Upper lobe of right lung (tissue), 1 donor: ENCODE measurements around the gene CELSR1. TPM values are rescaled to one million over a fixed set of nuclear protein-coding genes. Genes with fewer than 3 reads are reported as not detected.

Experiments used
- ATAC-seq: fragments of 200-7000 bp; cut with Tn5 transposase; one replicate; pipeline ENCODE4 v1.9.1; 2020; ENCODE audit warnings: mild to moderate bottlenecking, moderate library complexity
- DNase-seq: peaks from one replicate; pipeline ENCODE4 v3.0.0-alpha.2; 2020
- H3K27ac ChIP-seq: fragments of 200-600 bp; one replicate; pipeline ENCODE4 v1.8.0; 2022
- H3K27me3 ChIP-seq: fragments of 200-600 bp; one replicate; pipeline ENCODE4 v1.8.0; 2022; ENCODE audit warnings: mild to moderate bottlenecking
- H3K36me3 ChIP-seq: fragments of 200-600 bp; one replicate; pipeline ENCODE4 v1.8.0; 2022
- H3K4me1 ChIP-seq: fragments of 200-600 bp; one replicate; pipeline ENCODE4 v1.8.0; 2022
- H3K4me3 ChIP-seq: fragments of 200-600 bp; one replicate; pipeline ENCODE4 v1.8.0; 2022; ENCODE audit warnings: mild to moderate bottlenecking
- H3K9me3 ChIP-seq: fragments of 200-600 bp; one replicate; pipeline ENCODE4 v1.8.0; 2022
- CTCF ChIP-seq: fragments of 200-600 bp; IDR thresholded peaks from one replicate; pipeline ENCODE4 v1.8.0; 2022; ENCODE audit warnings: antibody characterized with exemption
- intact Hi-C: fragments of 100-400 bp; cut with DNase I; formaldehyde crosslinking; loops from one replicate; pipeline ENCODE4 v1.11.0; 2022
- total RNA-seq: library from RNA; stranded (reverse); fragmentation: NEBNext Ultra II Directional; extraction: Animal tissue kit (Norgen Biotek cat#: 25700); gene quantifications from one replicate; pipeline ENCODE4 v1.2.1, GENCODE V29; 2021
- donor health status: DM: no; HTN: yes; CAD: no; lungs with severe emphysema.

The CELSR1 gene
- total RNA-seq, 1 donor from 2014 or later = 53.5 TPM

GRCh38 chr22:46585340-46586122 is 48.1 kb upstream of the CELSR1 start:
- intact Hi-C loops = no loop called here
- H3K36me3 ChIP-seq = no peaks in the 10 kb centered on the region
- no peak for ATAC-seq
- H3K4me3 ChIP-seq = no peak overlapping the region
- H3K27ac ChIP-seq = no peak overlapping the region
- no peak for TF ChIP-seq CTCF
- H3K4me1 ChIP-seq = peaks cover 52% of the 10 kb centered on the region
- H3K9me3 ChIP-seq = no peaks in the 10 kb centered on the region
- H3K27me3 ChIP-seq = no peaks in the 10 kb centered on the region
- DNase-seq = no peak

- H3K4me3 ChIP-seq = no peak overlapping the region
- intact Hi-C loops = no loop called here
These were observed 46.9 kb upstream of the CELSR1 start for GRCh38 chr22:46584081-46584921.

GRCh38 chr22:46583571-46583970 is 46.2 kb upstream of the CELSR1 start:
- intact Hi-C loops = no loop called here
- no peaks in the 10 kb centered on the region for H3K36me3 ChIP-seq
- no peaks in the 10 kb centered on the region for H3K9me3 ChIP-seq
- no peak overlapping the region for H3K27ac ChIP-seq
- H3K4me3 ChIP-seq = no peak overlapping the region
- DNase-seq (no peak), ATAC-seq (no peak)
- H3K27me3 ChIP-seq = no peaks in the 10 kb centered on the region
- H3K4me1 ChIP-seq = peaks cover 63% of the 10 kb centered on the region
- TF ChIP-seq CTCF = no peak

More at GRCh38 chr22:46584081-46584921, 46.9 kb upstream of the CELSR1 start:
- no peaks in the 10 kb centered on the region for H3K36me3 ChIP-seq
- peaks cover 56% of the 10 kb centered on the region for H3K4me1 ChIP-seq
- TF ChIP-seq CTCF = no peak
- no peak overlapping the region for H3K27ac ChIP-seq
- ATAC-seq (no peak), DNase-seq (peak; percentile 60)
- H3K27me3 ChIP-seq = no peaks in the 10 kb centered on the region
- H3K9me3 ChIP-seq = no peaks in the 10 kb centered on the region

- H3K27ac ChIP-seq = peak overlapping the region; percentile 17
- TF ChIP-seq CTCF = no peak
- H3K36me3 ChIP-seq = no peaks in the 10 kb centered on the region
- no peak overlapping the region for H3K4me3 ChIP-seq
- intact Hi-C loops = no loop called here
- H3K27me3 ChIP-seq = no peaks in the 10 kb centered on the region
- DNase-seq (peak; percentile 66), ATAC-seq (peak; percentile 4)
- H3K9me3 ChIP-seq = no peaks in the 10 kb centered on the region
- peaks cover 61% of the 10 kb centered on the region for H3K4me1 ChIP-seq
These were observed 45.0 kb upstream of the CELSR1 start for GRCh38 chr22:46582281-46582933.

- H3K27me3 ChIP-seq = no peaks in the 10 kb centered on the region
- ATAC-seq (no peak), DNase-seq (peak; percentile 67)
- no peaks in the 10 kb centered on the region for H3K36me3 ChIP-seq
- peaks cover 55% of the 10 kb centered on the region for H3K4me1 ChIP-seq
- H3K4me3 ChIP-seq = no peak overlapping the region
- H3K9me3 ChIP-seq = no peaks in the 10 kb centered on the region
- intact Hi-C loops = no loop called here
- H3K27ac ChIP-seq = no peak overlapping the region
- no peak for TF ChIP-seq CTCF
These were observed 44.3 kb upstream of the CELSR1 start for GRCh38 chr22:46581538-46582244.
